Mammary epithelial cell (primary cell): Measurements from ENCODE around the gene XXYLT1.

Source experiments
- CTCF ChIP-seq, 2 donors: IDR thresholded peaks in 1 of 2; conservative IDR thresholded peaks in 1 of 2; 2 replicates each; pipeline ENCODE4 v1.5.1; 2011 to 2012; ENCODE audit warnings: inconsistent platforms in 2 of 2, low read length in 2 of 2, mild to moderate bottlenecking in 2 of 2, control low read depth in 1 of 2, low read depth in 1 of 2; ENCODE audit not compliant: insufficient read depth in 1 of 2; ENCODE audit errors: extremely low read depth in 1 of 2
- EZH2 ChIP-seq: IDR thresholded peaks from 2 replicates; pipeline ENCODE4 v1.6.1; 2012; ENCODE audit warnings: low read length, inconsistent platforms, borderline replicate concordance

GRCh38 chr3:195284842-195285241 is 13.9 kb upstream of the XXYLT1 start:
- TF ChIP-seq CTCF (conservative IDR thresholded peaks at IDR 0.05 in 1 of 2, IDR thresholded peaks at IDR 0.05 in 1 of 2; ENCODE audit: extremely low read depth in 1 of 2, insufficient read depth in 1 of 2, low read depth in 1 of 2, low read length in 2 of 2) = no peak
- TF ChIP-seq EZH2 = no peak
